GM19468 (cell line): ENCODE data around the gene RAB3IL1.

ENCODE experiments used
- ATAC-seq: cut with Tn5 transposase; IDR thresholded peaks from one replicate; pipeline ENCODE4 v1.9.1; 2021; ENCODE audit warnings: mild to moderate bottlenecking, moderate library complexity, moderate number of reproducible peaks; ENCODE audit not compliant: unreplicated experiment; ENCODE audit errors: extremely low read depth

RAB3IL1 gene

DNA sequence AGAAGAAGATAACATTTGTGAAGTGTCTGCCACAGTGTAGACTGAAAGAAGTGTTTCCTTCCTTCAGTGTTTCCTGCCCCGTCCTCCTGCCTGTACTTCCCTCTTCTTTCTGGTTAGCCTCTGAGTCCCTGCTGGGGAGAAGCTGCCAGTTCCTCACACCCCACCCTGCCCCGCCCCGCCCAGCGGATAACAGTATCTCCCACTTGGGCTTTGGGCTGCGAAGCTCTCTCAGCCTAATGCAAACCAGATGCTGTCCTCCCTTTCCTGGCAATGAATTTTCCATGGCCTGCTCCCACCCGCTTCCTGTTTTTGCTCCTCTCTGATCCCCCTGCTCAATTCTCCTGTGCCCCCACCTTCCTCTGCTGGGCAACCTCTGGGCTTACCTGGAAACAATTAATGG is 5.2 kb upstream of the RAB3IL1 start:
- ATAC-seq, result no peak

DNA sequence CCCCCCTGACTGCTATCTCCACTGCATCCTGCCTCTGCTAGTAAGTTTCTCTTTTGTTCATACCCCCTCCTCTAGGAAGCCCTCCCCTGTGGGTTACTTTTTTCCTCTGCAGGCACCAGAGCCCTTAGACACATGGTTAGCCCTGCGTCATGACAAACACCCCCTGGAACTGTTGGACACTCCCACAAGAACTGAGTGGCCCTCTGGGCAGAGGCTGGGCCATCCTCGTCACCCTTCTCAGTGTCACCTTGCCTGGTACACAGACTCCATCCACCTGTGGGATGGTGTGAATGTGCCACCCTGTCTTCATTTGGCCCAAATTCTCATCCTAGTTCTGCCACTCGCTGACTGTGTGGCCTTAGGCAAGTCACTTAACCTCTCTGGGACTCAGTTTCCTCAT is 4.1 kb upstream of the RAB3IL1 start:
- no peak for ATAC-seq

DNA sequence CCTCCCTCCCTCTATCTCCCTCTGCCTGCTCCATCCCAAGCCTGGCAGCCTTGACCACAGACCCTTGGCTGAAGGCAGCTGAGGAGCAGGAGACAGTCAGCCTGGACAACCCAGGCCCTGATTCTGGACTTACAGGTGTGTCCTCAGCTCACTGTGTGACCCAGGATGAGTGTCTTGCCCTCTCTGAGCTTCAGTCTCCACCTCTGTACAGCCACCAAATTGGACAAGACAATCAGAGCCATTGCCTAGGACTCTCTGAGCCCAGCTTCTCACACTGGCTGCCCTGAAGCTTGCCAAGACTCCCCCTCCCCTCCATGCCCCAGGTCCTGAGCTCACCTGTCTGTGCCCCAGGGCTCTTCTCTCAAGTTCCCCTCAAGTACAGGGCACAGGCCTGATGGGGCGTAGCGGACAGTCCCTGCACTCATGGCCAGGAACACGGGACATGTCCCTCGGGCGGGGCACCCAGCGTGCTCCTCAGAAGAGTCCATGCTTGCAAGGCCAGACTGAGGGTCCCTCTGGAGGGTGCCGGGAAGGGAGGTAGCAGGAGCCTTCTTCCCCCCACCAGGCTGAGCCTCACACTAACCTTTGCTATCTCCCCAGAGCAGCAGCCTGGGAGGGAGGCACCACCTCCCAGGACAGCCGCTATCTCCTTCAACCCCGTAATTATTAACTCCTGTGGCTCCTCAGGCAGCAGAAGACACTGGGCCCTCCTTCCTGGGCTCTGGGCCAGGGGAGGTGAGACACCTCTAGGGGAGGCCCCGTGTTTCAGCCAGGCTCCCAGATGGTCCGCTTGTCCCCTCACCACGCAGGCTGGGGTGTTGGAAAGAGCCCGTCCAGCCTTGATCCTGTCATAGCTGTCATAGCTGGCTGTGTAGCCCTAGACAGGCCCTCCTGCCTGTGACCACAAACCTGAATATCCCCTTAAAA is 2.6 kb upstream of the RAB3IL1 start:
- ATAC-seq, result no peak

DNA sequence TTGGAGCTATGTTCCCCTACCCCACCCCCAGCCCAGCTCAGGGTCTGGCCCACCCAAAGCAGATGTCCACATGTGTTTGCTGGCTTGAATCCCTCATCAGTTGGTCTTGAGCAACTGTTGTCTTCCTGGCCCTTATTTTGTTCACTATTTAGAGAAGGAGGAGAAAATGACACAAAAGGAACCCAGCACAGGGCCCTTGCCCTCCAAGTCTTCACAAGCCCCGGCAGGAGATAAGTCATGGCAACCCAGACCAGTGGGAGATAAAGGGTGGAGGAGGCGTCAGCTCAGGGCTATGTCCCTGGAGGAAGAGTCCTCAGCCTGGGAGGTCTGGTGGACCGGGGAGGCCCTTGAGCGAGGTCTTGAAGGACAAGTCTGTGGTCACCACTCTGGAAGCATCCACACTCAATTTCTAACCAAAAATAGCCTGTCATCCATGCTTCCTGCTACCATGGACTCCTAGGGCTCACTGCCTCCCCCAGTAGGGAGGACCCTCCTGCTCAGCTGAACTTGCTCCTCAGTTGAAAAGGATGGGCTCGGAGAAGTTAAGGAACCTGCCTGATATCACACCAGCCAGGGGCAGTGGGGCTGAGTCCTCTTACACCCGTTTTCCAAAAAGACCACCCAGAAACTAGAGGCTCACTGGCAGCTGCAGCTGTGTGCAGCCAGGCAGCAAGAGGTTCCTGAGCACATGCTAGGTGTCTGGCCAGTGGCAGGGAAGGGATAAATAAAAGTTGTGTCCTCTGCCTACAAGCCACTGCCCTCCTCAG is 1.8 kb upstream of the RAB3IL1 start:
- ATAC-seq, result no peak

DNA sequence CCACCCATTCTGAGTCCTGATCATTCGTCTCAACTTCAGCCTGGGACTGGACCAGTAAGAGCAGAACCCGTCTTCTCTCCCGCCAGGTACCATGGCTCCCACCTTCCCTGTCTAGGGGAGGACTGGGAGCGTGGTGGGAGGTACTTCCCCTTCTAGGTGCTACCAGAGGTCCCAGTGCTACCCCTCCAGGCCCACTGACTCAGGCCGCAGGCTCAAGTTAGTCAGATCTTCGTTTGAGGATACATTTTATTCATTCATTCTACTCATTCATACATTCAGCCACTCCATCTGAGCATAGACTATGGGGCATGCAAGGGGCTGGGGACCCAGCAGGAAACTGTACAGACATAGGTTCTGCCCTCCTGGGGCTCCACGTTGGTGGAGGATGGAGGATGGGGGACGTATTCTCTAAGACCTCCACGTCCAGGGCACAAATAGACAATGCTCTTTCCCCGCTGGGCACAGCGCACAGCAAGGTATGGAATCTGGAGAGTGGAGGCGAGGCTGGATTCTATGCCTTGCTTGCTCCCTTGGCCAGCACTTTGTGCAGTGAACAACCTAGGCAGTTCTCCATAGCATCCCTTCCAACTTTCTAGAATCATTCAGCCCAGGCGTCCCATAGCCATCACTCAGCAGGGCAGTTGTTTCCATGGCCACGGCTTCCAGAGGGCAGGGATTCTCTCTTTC is 1.0 kb upstream of the RAB3IL1 start:
- no peak for ATAC-seq

DNA sequence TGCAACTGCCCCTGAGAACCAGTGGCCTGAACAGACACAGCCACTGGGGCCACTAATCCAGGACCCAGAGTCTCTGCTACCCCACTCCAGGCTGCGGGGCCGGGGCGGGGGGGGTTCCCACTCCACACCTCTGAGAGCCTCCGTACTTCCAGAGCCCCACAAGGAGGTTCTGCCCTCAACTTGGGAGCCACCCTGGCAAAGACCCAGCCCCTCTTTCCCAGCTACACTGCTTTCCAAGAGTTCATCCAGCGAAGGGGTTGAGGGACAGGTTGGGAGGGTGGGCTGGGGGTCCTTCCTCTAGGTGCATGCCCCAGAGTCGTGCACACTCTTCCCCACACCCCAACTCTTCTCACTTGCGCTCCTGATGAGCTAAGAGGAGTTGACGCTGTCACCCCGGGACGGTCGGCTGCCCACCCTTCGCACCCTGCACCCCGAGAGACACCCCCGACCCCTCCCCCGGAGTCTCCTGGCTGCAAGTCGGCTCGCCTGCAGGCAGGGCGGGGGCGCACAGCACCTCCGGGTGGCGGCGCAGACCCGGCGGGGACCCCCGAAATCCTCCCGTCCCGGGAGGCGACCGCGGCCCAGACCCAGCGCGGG is 531 bp downstream of the RAB3IL1 start:
- no peak for ATAC-seq

DNA sequence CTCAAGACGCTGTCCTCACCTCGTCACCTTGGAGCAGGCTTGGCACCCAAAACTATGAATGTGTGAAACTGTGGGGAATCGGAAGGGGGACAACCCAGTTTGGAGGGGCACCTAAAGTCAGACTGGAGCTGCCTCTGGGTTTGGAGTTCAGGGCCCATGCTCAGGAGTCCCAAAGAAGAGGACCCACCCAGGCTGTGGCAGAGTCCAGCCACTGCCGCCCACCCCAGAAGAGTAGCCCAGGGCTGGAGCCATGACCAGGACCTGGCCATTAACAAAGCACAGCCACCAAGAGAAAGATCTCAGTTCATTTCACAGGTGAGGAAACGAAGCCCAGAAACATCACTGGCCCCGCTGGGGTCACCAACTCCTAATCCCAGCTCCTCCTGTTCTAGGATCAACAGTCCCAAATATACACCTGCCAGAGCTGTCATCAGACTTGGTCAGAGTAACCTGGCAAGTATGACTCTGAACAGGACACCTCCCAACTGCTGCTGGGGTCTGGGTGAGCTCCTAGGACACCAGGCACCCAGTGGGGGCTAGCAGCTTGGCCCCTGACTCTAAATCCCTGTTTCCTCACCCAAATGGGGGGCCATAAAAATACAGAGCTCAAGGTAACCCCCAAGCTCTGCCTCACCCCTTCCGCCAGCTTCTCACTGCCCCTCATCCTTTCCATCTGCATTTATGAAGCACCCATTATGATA is 2.7 kb downstream of the RAB3IL1 start:
- no peak for ATAC-seq

DNA sequence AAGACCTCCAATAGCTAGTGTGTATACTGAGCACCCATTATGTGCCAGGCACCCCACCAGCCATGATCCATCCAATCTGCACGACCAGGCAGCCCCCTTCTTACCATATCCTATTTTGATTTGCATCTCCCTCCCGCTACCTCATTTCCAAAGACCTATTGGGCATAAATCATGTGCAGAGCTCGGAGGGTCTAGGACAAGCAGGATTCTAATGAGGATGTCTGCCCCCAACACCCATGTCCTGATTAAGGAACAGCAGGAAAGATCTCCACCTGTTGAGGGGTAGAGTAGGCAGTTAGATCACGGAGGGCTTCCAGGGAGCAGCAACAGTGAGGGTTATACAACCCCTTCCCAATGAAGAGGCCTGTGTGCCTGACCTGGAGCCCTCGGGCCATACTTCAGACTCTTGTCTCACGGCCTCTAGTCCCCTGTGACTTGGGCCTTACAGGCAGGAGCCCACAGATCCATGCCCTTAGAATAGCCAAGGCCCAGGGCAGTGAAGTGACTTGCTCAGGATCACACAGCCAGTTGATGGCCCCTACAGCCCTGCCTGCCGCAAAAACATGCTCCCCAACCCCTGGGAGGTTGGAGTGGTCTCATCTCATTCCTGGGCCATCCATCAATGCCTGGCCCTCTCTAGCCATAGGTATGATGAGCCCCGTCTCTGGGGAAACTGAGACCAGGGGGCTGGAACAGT is 3.5 kb downstream of the RAB3IL1 start:
- no peak for ATAC-seq

DNA sequence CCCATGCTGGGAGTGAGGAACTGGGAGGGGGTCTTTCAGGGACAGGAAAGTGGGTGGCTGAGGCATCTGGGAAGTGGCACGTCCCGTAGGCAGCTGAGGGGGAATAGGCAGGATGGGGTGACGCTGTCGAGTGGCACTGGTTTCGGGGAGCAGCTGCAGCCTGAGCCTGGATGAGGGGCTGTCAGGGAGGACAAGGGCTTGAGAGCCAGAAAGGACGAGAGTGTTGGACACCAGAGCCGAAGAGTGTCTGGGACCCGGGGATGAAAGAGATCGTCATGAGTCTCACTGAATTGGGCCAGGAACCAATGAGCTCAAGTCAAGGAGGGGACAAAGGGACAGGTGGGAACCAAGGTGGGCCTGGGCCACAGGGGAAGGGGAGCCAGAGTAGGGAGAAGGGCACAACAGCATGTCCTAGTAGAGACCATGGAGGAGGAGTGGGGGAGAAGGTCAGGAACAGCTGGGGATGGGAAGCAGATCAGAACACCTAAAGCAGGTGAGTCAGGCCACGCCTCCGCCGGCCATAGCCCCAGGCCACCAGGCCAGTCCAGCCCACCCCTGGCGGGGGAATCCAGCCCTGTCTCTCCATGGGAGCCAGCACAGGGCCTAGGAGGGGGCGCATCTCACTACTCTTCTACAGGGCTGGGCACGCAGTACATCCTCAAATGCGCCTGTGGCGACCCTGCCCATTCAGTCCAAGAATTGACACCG is 4.2 kb downstream of the RAB3IL1 start:
- no peak for ATAC-seq

DNA sequence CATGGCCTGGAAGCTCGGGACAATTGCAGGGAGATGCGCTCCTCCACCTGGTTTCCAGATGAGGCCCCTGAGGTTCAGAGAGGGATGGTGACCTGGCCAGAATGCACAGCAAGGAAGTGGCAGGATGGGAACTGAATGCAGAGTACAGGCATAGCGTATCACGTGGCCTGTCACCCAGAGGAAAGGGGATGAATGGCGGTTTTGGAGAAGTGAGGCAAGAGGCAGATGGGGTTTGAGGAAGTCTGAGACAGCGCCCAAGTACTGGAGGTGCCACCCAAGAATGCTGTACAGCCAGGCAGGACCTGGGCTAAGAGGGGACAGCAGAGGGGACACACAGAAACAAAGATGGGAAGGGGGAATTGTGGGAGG is 4.9 kb downstream of the RAB3IL1 start:
- ATAC-seq, result no peak

DNA sequence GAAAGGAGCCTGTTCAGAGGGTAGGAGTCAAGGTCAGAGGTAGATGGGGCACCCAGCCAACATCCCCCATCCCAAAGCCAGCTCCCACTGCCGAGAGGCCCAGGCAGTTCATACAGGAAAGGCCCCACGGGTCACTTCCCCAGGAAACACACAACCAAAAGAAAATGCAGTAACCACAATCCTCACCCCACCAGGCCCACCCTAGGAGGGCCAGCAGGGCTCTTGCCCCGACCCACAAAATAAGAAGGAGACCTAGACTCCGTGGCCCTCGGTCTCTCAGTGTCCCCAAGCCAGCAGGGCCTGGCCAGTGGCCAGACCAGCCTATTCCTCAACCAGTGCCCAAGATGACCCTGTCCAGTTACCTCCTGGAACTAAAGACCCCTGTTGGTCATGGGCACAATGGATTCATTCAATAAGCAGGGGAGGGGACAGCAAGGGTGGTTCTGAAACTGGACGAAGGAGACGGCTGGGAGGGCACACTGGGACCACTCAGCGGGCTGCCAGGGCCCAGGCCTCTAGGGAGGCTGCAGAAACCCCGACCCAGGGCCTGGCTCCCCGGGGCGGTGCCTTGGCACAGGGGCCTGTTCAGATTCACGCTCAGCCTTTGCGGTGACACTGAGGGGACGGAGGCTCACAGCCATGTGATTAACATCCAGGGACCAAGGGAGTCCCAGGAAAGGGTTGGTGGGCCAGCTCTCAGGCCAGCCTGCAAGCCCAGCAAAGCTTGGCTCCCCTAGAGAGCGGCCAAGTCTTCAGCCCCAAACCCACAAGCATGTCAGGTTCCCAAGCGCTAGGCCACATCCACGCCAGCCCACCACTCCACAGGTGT is 5.5 kb downstream of the RAB3IL1 start:
- ATAC-seq, result no peak

DNA sequence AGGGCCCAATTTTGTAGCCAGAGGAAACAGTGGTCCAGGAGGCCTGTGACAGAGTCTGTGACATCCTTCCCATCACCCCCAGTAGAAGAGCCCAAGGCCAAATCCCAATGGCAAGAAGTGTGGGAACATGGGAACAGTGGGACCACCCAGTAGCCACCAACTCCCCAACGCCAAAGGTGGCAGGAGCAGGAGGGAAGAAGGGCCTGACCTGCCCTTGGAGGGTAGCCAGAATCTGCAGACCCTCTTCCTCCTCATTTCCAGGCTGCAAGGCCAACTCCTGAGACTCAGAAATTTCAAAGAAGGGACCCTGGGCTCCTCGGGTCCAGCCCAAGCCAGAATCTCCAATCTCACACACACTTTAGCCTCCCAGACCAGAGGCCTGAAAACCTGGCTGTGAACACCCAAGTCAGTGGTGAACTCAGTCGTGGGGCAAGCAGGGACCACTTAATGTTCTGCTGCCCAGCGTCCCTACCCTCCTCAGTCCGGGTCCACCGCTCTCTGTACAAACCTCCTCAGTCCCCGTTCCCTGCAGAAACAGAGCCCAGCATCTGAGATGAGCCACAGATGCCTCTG is 6.2 kb downstream of the RAB3IL1 start:
- ATAC-seq, result no peak

DNA sequence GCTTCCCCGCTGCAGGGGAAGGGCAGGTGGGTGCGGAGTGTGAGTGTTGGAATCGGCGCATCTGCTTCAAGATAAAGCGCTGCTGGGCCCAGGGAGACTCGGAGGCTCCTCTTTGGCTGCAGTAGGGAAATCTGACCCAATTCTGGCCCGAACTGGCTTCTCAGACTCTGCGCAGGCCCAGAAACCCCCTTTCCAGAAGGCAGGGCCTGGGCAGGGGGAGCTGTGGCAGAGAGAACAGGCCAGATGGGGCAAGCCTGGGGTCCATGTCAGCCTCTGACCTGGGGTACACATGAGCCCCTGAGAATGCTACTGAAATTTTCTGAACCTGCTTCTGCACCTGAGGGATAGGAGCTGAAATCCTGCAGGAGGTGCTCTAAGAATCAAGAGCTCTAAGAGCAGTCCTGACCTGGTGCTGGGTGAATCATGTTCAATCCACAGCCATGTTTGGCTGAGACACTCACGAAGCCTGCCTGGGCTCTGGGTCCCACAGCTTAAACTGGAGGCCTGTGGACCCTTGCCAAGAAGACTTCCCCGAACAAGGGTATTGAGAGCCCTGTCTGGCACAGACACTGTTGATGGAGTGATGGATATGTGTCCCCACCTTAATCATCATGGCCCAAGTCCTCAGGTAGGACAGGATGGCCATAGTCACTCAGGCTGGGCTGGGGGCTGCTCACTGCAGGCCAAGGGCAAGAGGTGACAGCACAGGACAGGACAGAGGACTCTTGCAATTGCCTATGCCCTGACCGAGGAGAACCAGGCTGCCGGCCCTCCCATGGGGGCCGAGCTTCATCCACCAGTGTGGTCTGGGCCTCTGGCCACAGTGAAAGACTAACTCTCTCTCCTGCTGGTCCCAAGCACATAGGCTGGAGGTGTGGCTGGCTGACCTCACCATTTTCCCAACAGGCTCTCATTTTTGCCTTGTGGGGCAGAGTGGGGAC is 6.9 kb downstream of the RAB3IL1 start:
- ATAC-seq, result no peak

DNA sequence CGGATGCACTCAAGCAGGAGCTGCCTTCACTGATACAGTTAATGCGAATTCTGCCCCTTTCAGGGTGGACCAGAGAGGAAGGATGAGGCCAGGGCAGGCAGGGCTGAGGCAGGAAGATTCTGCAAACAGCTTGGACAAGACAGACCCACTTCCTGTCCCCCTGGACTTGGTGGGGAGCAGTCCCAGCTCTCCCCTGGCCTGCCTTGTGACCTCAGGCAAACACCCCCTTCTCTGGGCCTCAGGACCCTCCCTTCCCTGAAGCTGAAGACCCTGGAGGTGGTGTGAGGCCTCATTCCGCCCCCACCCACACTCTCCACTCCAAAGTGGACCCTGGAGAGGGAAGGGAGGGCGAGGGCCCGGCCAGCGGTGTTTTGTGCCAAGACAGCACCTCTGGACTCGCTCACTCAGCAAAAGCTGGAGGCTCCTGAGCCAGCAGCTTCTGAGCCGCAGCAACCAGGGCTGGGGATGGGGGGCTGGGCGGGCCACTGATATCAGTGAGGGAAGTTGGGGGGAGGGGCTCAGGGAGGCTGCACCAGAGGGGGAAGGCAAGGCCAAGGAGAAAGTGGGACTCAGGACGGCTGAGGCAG is 8.5 kb downstream of the RAB3IL1 start:
- ATAC-seq, result no peak

DNA sequence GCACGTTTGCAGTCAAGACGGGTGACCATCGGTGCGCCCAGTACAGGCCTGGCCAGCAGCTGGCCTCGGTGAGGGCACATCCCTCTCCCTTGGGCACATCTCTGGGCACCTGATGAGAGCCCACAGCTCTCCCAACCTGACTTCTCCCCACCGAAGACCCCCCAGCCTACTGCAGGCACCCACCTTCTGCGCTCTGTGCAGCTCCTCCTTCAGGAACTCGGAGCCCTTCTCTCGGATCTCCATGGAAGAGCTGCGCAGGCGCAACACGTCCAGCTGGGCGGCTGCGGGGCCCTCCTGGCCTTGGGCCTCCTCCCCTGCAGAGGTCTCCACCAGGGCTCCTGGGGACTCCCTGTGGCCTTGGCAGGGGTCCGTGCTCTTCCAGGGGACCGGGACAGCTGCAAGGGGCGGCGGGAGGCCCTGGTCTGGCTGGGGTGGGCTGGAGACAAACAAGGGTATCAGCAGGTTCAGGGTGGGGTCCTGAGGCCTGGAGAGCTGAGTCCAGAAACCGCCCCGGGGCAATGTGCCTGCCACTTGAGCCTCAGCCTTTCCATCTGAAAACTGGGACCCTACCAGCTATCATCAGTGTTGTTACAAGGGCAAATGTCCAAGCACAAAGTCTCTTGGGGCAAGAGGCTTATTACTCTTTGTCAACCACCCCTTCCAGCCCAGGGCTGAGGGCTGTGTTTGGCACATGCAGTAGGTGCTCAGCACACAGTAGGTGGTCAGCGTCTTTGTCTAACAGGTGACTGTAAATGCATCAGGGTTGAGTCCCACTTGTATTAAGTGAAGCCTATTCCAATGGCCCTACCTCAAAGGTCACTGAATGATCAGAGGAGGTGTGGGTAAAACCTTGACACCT is 9.3 kb downstream of the RAB3IL1 start:
- ATAC-seq, result no peak
